ENCODE measurements around the gene HCFC1R1. TPM values are rescaled to one million over a fixed set of nuclear protein-coding genes. Genes with fewer than 3 reads are reported as not detected.

Gene HCFC1R1
- total RNA-seq, 1 donor from 2014 or later: 117 TPM

DNA sequence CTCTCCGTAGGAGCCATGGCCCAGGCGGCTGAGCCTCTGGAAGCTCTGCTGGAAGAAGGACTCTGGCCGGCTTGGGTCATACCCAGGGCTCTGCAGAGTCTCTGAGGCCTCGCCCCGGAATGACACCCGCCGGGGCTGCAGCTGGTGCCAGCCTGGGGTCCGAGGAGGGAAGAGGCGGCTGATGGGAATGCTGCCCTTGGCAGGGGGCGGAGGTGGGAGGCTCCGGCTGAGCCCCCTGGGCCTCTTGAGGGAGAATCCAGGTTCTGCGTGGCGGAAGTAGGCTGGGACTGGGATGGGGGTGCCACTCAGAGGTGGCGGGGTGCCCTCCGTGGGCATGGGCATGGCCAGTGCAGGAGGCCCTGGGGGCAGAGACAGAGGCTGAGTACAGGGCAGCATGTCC lies 47.1 kb downstream of the HCFC1R1 start:
- H3K27me3 Mint-ChIP-seq (ENCODE audit: unreplicated experiment): peaks cover 2% of the 10 kb centered on the region
- H3K4me1 Mint-ChIP-seq (ENCODE audit: low read depth, unreplicated experiment): peaks cover 7% of the 10 kb centered on the region
- H3K36me3 Mint-ChIP-seq (ENCODE audit: unreplicated experiment): no peaks in the 10 kb centered on the region
- H3K9me3 Mint-ChIP-seq (ENCODE audit: unreplicated experiment): no peaks in the 10 kb centered on the region
- H3K27ac Mint-ChIP-seq (ENCODE audit: unreplicated experiment): no peak overlapping the region
- no peak for DNase-seq
- TF ChIP-seq, protein P1, sequence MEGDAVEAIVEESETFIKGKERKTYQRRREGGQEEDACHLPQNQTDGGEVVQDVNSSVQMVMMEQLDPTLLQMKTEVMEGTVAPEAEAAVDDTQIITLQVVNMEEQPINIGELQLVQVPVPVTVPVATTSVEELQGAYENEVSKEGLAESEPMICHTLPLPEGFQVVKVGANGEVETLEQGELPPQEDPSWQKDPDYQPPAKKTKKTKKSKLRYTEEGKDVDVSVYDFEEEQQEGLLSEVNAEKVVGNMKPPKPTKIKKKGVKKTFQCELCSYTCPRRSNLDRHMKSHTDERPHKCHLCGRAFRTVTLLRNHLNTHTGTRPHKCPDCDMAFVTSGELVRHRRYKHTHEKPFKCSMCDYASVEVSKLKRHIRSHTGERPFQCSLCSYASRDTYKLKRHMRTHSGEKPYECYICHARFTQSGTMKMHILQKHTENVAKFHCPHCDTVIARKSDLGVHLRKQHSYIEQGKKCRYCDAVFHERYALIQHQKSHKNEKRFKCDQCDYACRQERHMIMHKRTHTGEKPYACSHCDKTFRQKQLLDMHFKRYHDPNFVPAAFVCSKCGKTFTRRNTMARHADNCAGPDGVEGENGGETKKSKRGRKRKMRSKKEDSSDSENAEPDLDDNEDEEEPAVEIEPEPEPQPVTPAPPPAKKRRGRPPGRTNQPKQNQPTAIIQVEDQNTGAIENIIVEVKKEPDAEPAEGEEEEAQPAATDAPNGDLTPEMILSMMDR (IDR thresholded peaks at IDR 0.05; ENCODE audit: partially characterized antibody, unreplicated experiment): no peak
- H3K4me3 Mint-ChIP-seq (ENCODE audit: unreplicated experiment): no peak overlapping the region

DNA sequence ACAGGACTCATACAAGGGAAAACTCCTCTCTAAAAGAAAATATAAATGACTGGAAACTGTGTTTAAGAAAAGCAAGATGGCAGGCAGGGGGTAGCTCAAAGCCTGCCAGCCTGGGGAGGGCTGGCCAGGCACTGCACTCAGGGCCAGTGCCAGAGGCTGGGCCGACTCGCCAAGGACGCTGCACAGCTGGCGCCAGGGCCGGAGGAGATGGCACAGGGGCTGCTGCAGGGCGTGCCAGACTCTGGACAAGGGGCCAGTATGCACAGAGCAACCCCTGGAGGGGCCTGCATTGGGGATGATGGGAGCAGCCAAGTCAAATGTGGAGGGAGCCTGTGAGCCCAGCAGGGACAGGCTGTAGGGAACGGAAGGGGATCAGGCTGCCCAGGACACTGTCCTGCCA lies 47.5 kb downstream of the HCFC1R1 start:
- H3K4me3 Mint-ChIP-seq (ENCODE audit: unreplicated experiment): no peak overlapping the region
- no peak for DNase-seq
- H3K36me3 Mint-ChIP-seq (ENCODE audit: unreplicated experiment): no peaks in the 10 kb centered on the region
- peaks cover 2% of the 10 kb centered on the region for H3K27me3 Mint-ChIP-seq (ENCODE audit: unreplicated experiment)
- H3K9me3 Mint-ChIP-seq (ENCODE audit: unreplicated experiment): no peaks in the 10 kb centered on the region
- no peak overlapping the region for H3K27ac Mint-ChIP-seq (ENCODE audit: unreplicated experiment)
- TF ChIP-seq, protein P1 (IDR thresholded peaks at IDR 0.05; ENCODE audit: partially characterized antibody, unreplicated experiment): no peak
- peaks cover 5% of the 10 kb centered on the region for H3K4me1 Mint-ChIP-seq (ENCODE audit: low read depth, unreplicated experiment)

DNA sequence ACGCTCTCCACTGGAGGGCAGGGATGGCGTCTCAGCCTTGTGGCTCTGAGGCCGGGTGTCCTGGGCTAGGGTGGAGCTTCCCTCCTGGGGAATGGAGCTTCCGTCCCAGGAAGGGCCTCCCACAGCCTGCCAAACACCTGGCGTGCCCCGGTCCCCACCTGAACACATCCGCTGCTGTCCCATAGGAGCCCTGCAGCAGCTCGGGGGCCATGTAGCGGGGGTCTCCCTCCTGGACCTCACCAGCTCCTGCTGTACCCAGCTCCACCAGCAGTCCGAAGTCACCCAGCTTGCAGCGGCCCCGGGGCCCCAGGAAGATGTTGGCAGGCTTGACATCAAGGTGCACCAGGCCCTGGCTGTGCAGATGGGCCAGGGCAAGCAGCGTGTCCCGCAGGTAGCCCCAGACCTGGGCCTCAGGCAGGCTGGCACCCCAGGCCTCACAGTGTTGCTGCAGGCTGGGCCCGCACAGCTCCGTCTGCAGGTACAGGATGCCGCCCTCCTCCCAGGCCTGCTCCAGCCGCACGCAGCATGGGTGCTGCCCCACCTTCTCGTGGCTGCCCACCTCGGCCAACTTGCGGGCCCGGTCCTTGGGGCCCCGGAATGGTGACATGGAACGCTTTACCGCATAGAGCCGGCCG lies 48.5 kb downstream of the HCFC1R1 start:
- TF ChIP-seq, protein P1 (IDR thresholded peaks at IDR 0.05; ENCODE audit: partially characterized antibody, unreplicated experiment): no peak

DNA sequence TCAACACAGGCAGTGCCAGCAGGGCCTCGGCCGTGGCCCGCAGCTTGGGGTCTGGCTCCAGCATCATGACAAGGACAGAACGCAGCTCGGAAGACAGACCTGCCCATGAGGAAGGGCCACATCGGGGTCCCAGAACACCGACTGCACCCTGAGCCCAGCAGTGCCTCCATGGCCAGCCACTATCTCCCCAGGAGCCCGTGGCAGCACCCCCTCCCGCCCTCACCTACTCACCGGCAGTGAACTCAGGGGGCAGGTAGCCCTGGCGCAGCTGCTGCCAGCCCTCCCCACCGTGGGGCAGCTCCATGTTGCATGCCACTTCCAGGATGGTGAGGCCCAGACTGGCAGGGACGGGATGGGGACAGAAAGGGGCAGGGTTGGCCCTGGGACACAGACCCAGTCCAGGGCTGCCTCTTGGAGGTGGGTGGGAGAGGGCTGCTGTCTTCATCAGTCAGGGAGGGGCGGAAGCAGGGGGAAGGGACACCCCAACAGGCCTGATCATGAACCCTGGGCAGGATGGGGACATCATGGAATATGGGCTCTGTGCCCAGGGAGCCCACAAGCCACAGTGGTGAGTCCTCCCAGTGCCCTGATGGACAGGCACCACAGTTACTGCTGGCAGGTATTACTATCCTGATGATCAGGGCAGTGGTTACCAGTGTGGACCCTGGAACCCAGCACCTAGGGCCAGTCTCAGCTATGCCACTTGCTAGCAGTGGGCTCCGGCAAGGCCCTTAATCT lies 49.3 kb downstream of the HCFC1R1 start:
- TF ChIP-seq, protein P1 (IDR thresholded peaks at IDR 0.05; ENCODE audit: partially characterized antibody, unreplicated experiment): no peak
- no peak for DNase-seq
- Mint-ChIP-seq H3K27ac (ENCODE audit: unreplicated experiment) (no peak overlapping the region), H3K4me1 (ENCODE audit: low read depth, unreplicated experiment) (peaks cover 6% of the 10 kb centered on the region), H3K27me3 (ENCODE audit: unreplicated experiment) (no peaks in the 10 kb centered on the region), H3K36me3 (ENCODE audit: unreplicated experiment) (no peaks in the 10 kb centered on the region), H3K9me3 (ENCODE audit: unreplicated experiment) (no peaks in the 10 kb centered on the region), H3K4me3 (ENCODE audit: unreplicated experiment) (no peak overlapping the region)

More for the DNA sequence above, 48.5 kb downstream of the HCFC1R1 start:
- Mint-ChIP-seq H3K9me3 (ENCODE audit: unreplicated experiment) (no peaks in the 10 kb centered on the region), H3K4me3 (ENCODE audit: unreplicated experiment) (no peak overlapping the region), H3K27ac (ENCODE audit: unreplicated experiment) (no peak overlapping the region), H3K4me1 (ENCODE audit: low read depth, unreplicated experiment) (peaks cover 6% of the 10 kb centered on the region), H3K36me3 (ENCODE audit: unreplicated experiment) (no peaks in the 10 kb centered on the region), H3K27me3 (ENCODE audit: unreplicated experiment) (no peaks in the 10 kb centered on the region)
- DNase-seq: no peak
